K562 (cell line): Measurements from ENCODE around the gene GOLGA5. TPM values are rescaled to one million over a fixed set of nuclear protein-coding genes. Genes with fewer than 3 reads are reported as not detected.
"Not testable (repeated sequence)": the region's sequence is repeated elsewhere in the genome, so short reads cannot be mapped to it uniquely, and the experiment has no call there.

Experiments
- ATAC-seq: fragments of 200-7000 bp; cut with Tn5 transposase; 3 replicates; pipeline ENCODE4 v1.9.1; 2020; ENCODE audit warnings: moderate library complexity
- BruUV-seq: library from RNA; stranded (reverse); fragments of 400-500 nt; replicated peaks from 2 replicates; lab custom pipeline; 2021; lab: Mats Ljungman, UMichigan
- CTCF ChIA-PET: fragments of 300-600 bp; formaldehyde crosslinking; extraction: SDS; loops from one replicate; lab custom pipeline; 2021; ENCODE audit warnings: low intra/inter-chr PET ratio; lab: Yijun Ruan, JAX
- POLR2A ChIA-PET: fragments of 300-600, 350-650 bp; sonication (Branson Sonifier 250); formaldehyde crosslinking; extraction: SDS; loops from one replicate; lab custom pipeline; 2021; ENCODE audit warnings: antibody characterized with exemption, inconsistent platforms; lab: Yijun Ruan, JAX
- DNase-seq, 4 experiments: peaks; one replicate each; pipeline versions ENCODE4 v3.0.0 to v3.0.0-alpha.2; 2011 to 2018; ENCODE audit warnings: low spot score in 3 of 4, mixed read lengths in 3 of 4; ENCODE audit errors: extremely low read depth in 1 of 4
- FAIRE-seq: peaks from 2 replicates; lab custom pipeline; 2011; peaks lifted over from hg19 to GRCh38; lab: Jason Lieb, UNC
- H2AFZ ChIP-seq: 2 replicates; pipeline ENCODE4 v1.6.0; 2011; ENCODE audit warnings: low read depth, low read length, control low read depth, inconsistent platforms
- H3K27ac ChIP-seq: fragments of 200-600 bp; 3 replicates; pipeline ENCODE4 v1.8.0; 2011; ENCODE audit warnings: low read depth, mild to moderate bottlenecking, control low read depth, inconsistent platforms, low read length, moderate library complexity, mixed read lengths; ENCODE audit errors: extremely low read depth
- H3K27me3 ChIP-seq, 2 experiments: fragments of 300-600 bp in 1 of 2; 2 replicates in 1 of 2; 3 replicates in 1 of 2; pipeline versions ENCODE4 v1.6.0 to v1.8.0; 2011; ENCODE audit warnings: inconsistent platforms in 2 of 2, low read length in 2 of 2, mild to moderate bottlenecking in 1 of 2, mixed read lengths in 1 of 2, moderate library complexity in 1 of 2; ENCODE audit not compliant: control insufficient read depth in 2 of 2, insufficient read depth in 2 of 2
- H3K36me3 ChIP-seq: fragments of 300-600 bp; 3 replicates; pipeline ENCODE4 v1.8.0; 2011; ENCODE audit warnings: mild to moderate bottlenecking, low read length, inconsistent platforms; ENCODE audit not compliant: control insufficient read depth, insufficient read depth
- H3K4me1 ChIP-seq, 2 experiments: fragments of 200-600 bp in 1 of 2; replicated peaks in 1 of 2; 2 replicates in 1 of 2; 3 replicates in 1 of 2; pipeline versions ENCODE4 v1.5.1 to v1.8.0; 2011; ENCODE audit warnings: inconsistent platforms in 2 of 2, low read length in 2 of 2, mild to moderate bottlenecking in 1 of 2, mixed read lengths in 1 of 2, moderate library complexity in 1 of 2; ENCODE audit not compliant: control insufficient read depth in 2 of 2, insufficient read depth in 2 of 2
- H3K4me2 ChIP-seq: 2 replicates; pipeline ENCODE4 v1.6.1; 2011; ENCODE audit warnings: low read length, control low read depth, inconsistent platforms, mixed read lengths; ENCODE audit not compliant: insufficient read depth
- H3K4me3 ChIP-seq: fragments of 200-600 bp; sonication (generic), shearing (Covaris generic); 2 replicates; pipeline ENCODE4 v1.5.1; 2016; ENCODE audit warnings: control low read depth, inconsistent platforms
- H3K79me2 ChIP-seq: fragments of 200-600 bp; 3 replicates; pipeline ENCODE4 v1.8.0; 2011; ENCODE audit warnings: low read length, inconsistent platforms; ENCODE audit not compliant: control insufficient read depth, insufficient read depth
- H3K9ac ChIP-seq, 2 experiments: 2 replicates each; pipeline versions ENCODE4 v1.6.0 to v1.6.1; 2011; ENCODE audit warnings: low read depth in 2 of 2, low read length in 2 of 2, control low read depth in 1 of 2, inconsistent platforms in 1 of 2, mild to moderate bottlenecking in 1 of 2, mixed read lengths in 1 of 2; ENCODE audit not compliant: insufficient read depth in 1 of 2
- H3K9me1 ChIP-seq: one replicate; pipeline ENCODE4 v1.6.0; 2011; ENCODE audit warnings: inconsistent platforms, mild to moderate bottlenecking, low read length, moderate library complexity; ENCODE audit not compliant: control insufficient read depth, insufficient read depth
- H3K9me3 ChIP-seq: replicated peaks from 2 replicates; pipeline ENCODE4 v1.5.1; 2011; ENCODE audit warnings: low read depth, low read length, inconsistent platforms; ENCODE audit not compliant: control insufficient read depth, insufficient read depth
- H4K20me1 ChIP-seq: replicated peaks from 2 replicates; pipeline ENCODE4 v1.6.1; 2011; ENCODE audit warnings: low read length, inconsistent platforms, mixed read lengths; ENCODE audit not compliant: control insufficient read depth, insufficient read depth
- FOXJ2 ChIP-seq: fragments of 200-800 bp; sonication (Bioruptor generic); IDR thresholded peaks from 2 replicates; pipeline ENCODE4 v1.6.1; 2016; ENCODE audit warnings: missing genetic modification characterization, missing compliant biosample characterization
- HCFC1 ChIP-seq: IDR thresholded peaks from 2 replicates; pipeline ENCODE4 v1.6.1; 2012; ENCODE audit warnings: low read depth, low read length, improper control_type of control experiment
- RAD51 ChIP-seq: fragments of 450-650 bp; IDR thresholded peaks from 2 replicates; pipeline ENCODE4 v1.7.1; 2016; ENCODE audit warnings: low read depth, mild to moderate bottlenecking, borderline replicate concordance
- SPI1 ChIP-seq: IDR thresholded peaks from 2 replicates; pipeline ENCODE4 v1.6.1; 2011; ENCODE audit warnings: low read depth, low read length, control low read depth, borderline replicate concordance
- YY1 ChIP-seq, 3 experiments: IDR thresholded peaks; 2 replicates each; pipeline ENCODE4 v1.6.1; 2011; ENCODE audit warnings: low read length in 2 of 3, mild to moderate bottlenecking in 2 of 3, moderate library complexity in 2 of 3, borderline replicate concordance in 1 of 3, control low read depth in 1 of 3, low read depth in 1 of 3; ENCODE audit not compliant: insufficient read depth in 3 of 3, insufficient replicate concordance in 2 of 3, control insufficient read depth in 1 of 3, insufficient read length in 1 of 3; ENCODE audit errors: extremely low read depth in 1 of 3
- ZNF143 ChIP-seq: sonication (generic); formaldehyde crosslinking; IDR thresholded peaks from 2 replicates; pipeline ENCODE4 v1.9.0; 2022; ENCODE audit warnings: mild to moderate bottlenecking, missing genetic modification reagents
- whole genome bisulfite sequencing: fragments of 100-300 bp; shearing (Covaris generic); methylation state at CpG from one replicate; pipeline ENCODE4 v1.1.6; 2016; ENCODE audit warnings: low coverage, mixed read lengths; ENCODE audit not compliant: insufficient coverage; ENCODE audit errors: missing lambda C conversion rate; 5-methylcytosine and 5-hydroxymethylcytosine counted together
- in situ Hi-C: fragments of 300-500 bp; cut with MboI; formaldehyde crosslinking; loops from 4 replicates; pipeline ENCODE4 v1.15.0; 2018; ENCODE audit warnings: inconsistent platforms, mixed read lengths
- intact Hi-C: fragments of 100-400 bp; cut with micrococcal nuclease; formaldehyde crosslinking; loops from 2 replicates; pipeline ENCODE4 v1.14.2; 2022
- polyA plus RNA-seq, 8 experiments: library from polyadenylated mRNA; depleted of rRNA in 4 of 8; stranded (reverse) in 5 of 8; unstranded in 3 of 8; fragments of >200 nt; fragmentation: Nextera tagmentation in 2 of 8; fragmentation: Illumina TruSeq in 1 of 8; extraction: Ambion mirVana in 2 of 8; extraction: Trizol in 1 of 8; gene quantifications; 2 replicates each; pipeline versions ENCODE4 v1.2.1 to v1.2.3, GENCODE V29; 2011 to 2014; ENCODE audit warnings: inconsistent platforms in 1 of 8, missing spikeins in 1 of 8
- total RNA-seq, 7 experiments: library from RNA; depleted of rRNA in 6 of 7; stranded (reverse); fragments of >200 nt in 6 of 7; fragmentation: Illumina TruSeq in 2 of 7; extraction: Trizol in 2 of 7; gene quantifications; 2 replicates each; pipeline versions ENCODE4 v1.2.1 to v1.2.3, GENCODE V29; 2011 to 2021; ENCODE audit warnings: low replicate concordance in 1 of 7
- TF ChIP-seq, protein P1 (sequence below): sonication (generic); formaldehyde crosslinking; IDR thresholded peaks from 2 replicates; pipeline ENCODE4 v1.5.0; 2020; ENCODE audit warnings: missing genetic modification reagents
- TF ChIP-seq, protein P2 (sequence below): sonication (generic); formaldehyde crosslinking; IDR thresholded peaks from 2 replicates; pipeline ENCODE4 v1.9.0; 2022; ENCODE audit warnings: mild to moderate bottlenecking, missing genetic modification reagents

Gene GOLGA5
- total and polyA plus RNA-seq, 9 of the 15 experiments (the other 6 are each of a cell fraction or from before 2014, with no cell fraction given) = 5.7 to 19.6 (median 12.7) TPM

DNA sequence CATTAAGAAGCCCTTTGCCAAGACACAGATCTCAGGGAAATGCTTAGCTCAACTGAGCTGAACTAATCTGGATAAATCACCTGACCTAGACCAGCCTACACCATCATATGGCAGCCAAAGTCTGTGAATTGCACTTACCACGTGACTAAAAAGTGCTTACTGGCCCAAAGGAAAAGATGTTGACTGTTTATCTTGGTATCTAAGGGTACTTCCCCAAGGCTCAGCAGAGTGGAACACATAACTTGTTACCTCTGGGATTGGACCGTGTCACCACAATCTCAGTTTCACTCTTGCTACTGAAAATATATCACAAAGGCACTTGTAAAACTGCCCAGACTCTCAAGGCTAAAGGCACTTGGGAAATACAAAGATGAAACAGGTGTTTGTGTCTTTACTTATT is 18.8 kb upstream of the GOLGA5 start:
- BruUV-seq, ATAC-seq, H3K9me3 ChIP-seq, FAIRE-seq, H2AFZ ChIP-seq, H3K4me2 ChIP-seq, H4K20me1 ChIP-seq, DNase-seq, H3K27me3 ChIP-seq, H3K9ac ChIP-seq, H3K9me1 ChIP-seq, H3K27ac ChIP-seq, POLR2A ChIA-PET, H3K79me2 ChIP-seq, intact Hi-C loops: not testable (repeated sequence)
- 0% methylated on average over 2 of the region's 2 CpGs for WGBS
- peak; percentile 96 for TF ChIP-seq FOXJ2 (tag)
- TF ChIP-seq, all 486 proteins: peak for 1; not testable (repeated sequence) for 485
- H3K36me3 ChIP-seq, H3K4me1 ChIP-seq, CTCF ChIA-PET, H3K4me3 ChIP-seq, in situ Hi-C loops: not testable (repeated sequence)

DNA sequence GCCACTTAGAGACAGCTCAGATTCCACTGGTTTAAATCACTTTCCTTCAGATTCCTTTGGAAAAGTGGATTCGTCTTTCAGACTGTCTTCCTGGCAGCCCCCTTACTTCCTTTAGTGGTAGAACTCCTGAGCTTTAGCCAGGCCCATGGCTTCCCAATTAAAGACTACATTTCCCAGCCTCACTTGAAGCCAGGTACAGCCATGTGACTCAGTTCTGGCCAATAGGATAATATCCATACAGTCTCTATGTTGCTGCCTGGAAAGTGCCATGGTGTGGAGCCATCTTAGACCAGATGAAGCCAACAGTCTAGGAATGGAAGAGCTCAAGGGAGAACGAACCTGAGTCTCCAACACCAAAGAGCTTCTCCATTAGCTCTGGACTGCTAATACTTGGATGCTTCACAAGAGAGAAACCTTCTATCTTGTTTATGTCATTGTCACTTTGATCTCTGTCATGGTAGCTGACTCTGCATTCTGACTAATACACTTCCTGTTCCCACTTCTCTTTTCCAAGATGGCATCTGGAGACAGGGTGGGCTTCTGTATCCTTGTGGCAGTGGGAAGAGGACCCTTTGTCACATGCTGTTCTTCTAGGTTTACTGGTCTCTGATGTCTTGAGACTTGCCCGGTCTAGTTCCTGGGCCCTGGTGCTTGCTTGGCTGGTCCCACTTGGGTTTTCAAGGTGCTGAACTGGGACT is 15.1 kb upstream of the GOLGA5 start:
- H3K36me3 ChIP-seq, H3K4me3 ChIP-seq, H4K20me1 ChIP-seq, intact Hi-C loops, DNase-seq, POLR2A ChIA-PET, H3K79me2 ChIP-seq, H3K4me1 ChIP-seq, H3K9ac ChIP-seq, H3K9me3 ChIP-seq, H3K9me1 ChIP-seq, in situ Hi-C loops, H3K4me2 ChIP-seq, H3K27ac ChIP-seq, BruUV-seq, H2AFZ ChIP-seq, H3K27me3 ChIP-seq, CTCF ChIA-PET: not testable (repeated sequence)
- WGBS = 17% methylated on average over 1 of the region's 3 CpGs
- peak; percentile 32; the same call in 1 of the 2 replicates for TF ChIP-seq SPI1
- TF ChIP-seq YY1 (IDR thresholded peaks at IDR 0.05; ENCODE audit: borderline replicate concordance in 1 of 3, control insufficient read depth in 1 of 3, extremely low read depth in 1 of 3, insufficient read depth in 3 of 3, insufficient read length in 1 of 3, insufficient replicate concordance in 2 of 3, low read depth in 1 of 3, low read length in 2 of 3) = peak in 1 of 3 experiments; percentile 25
- peak; percentile 63 for TF ChIP-seq HCFC1
- TF ChIP-seq ZNF143 (CRISPR knock-in tag) = peak; percentile 53; the same call in 1 of the 2 replicates
- peak; percentile 35; the same call in 1 of the 2 replicates for TF ChIP-seq RAD51
- TF ChIP-seq, protein P1, sequence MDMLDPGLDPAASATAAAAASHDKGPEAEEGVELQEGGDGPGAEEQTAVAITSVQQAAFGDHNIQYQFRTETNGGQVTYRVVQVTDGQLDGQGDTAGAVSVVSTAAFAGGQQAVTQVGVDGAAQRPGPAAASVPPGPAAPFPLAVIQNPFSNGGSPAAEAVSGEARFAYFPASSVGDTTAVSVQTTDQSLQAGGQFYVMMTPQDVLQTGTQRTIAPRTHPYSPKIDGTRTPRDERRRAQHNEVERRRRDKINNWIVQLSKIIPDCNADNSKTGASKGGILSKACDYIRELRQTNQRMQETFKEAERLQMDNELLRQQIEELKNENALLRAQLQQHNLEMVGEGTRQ (CRISPR knock-in tag) = peak; percentile 82
- TF ChIP-seq, protein P2, sequence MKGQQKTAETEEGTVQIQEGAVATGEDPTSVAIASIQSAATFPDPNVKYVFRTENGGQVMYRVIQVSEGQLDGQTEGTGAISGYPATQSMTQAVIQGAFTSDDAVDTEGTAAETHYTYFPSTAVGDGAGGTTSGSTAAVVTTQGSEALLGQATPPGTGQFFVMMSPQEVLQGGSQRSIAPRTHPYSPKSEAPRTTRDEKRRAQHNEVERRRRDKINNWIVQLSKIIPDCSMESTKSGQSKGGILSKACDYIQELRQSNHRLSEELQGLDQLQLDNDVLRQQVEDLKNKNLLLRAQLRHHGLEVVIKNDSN = peak; percentile 63; the same call in 1 of the 2 replicates
- ATAC-seq (peak; percentile 98), FAIRE-seq (peak; percentile 94)
